Measurements from ENCODE around the gene MACROD2.

DNA sequence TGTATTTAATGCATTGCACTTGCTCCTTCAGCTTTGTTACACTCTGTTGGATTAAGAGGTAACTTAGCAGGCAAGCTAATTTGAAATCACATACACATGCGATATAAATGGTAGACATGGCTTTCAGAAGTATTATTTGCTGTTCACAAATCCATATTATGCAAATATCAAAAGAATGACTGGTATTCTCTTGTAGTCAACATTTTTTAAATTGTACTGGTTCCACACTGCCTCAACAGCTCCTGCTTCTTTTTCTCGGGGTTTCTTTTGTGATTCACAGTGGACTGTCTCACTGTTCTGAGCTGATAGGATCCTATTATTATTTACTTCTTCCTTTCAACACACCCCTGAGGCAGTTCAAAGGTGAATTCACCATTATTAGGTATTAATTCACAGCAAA, 1650.5 kb downstream of the MACROD2 start:
- TF ChIP-seq EP300 (IDR thresholded peaks at IDR 0.05; ENCODE audit: low read depth) (no peak), POLR2AphosphoS5 (IDR thresholded peaks at IDR 0.05) (no peak), POLR2A (IDR thresholded peaks at IDR 0.05) (no peak)
- TF ChIP-seq, protein P1, sequence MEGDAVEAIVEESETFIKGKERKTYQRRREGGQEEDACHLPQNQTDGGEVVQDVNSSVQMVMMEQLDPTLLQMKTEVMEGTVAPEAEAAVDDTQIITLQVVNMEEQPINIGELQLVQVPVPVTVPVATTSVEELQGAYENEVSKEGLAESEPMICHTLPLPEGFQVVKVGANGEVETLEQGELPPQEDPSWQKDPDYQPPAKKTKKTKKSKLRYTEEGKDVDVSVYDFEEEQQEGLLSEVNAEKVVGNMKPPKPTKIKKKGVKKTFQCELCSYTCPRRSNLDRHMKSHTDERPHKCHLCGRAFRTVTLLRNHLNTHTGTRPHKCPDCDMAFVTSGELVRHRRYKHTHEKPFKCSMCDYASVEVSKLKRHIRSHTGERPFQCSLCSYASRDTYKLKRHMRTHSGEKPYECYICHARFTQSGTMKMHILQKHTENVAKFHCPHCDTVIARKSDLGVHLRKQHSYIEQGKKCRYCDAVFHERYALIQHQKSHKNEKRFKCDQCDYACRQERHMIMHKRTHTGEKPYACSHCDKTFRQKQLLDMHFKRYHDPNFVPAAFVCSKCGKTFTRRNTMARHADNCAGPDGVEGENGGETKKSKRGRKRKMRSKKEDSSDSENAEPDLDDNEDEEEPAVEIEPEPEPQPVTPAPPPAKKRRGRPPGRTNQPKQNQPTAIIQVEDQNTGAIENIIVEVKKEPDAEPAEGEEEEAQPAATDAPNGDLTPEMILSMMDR (IDR thresholded peaks at IDR 0.05), result no peak
